Suprapubic skin (tissue), 3 donors: ENCODE results near the gene TRPV2.

Source experiments
- CTCF ChIP-seq, 2 donors: fragments of 200-600 bp in 1 of 2; fragments of 450-650 bp in 1 of 2; sonication (generic) in 1 of 2; IDR thresholded peaks; one replicate each; pipeline ENCODE4 v1.5.1; 2016 to 2019; ENCODE audit warnings: antibody characterized with exemption in 2 of 2, mild to moderate bottlenecking in 1 of 2, moderate library complexity in 1 of 2
- POLR2AphosphoS5 ChIP-seq, 3 donors: sonication (generic); formaldehyde crosslinking; IDR thresholded peaks; one replicate each; pipeline ENCODE4 v1.6.1; 2017; ENCODE audit warnings: antibody characterized with exemption in 3 of 3

- TF ChIP-seq POLR2AphosphoS5 (IDR thresholded peaks at IDR 0.05) (no peak), CTCF (IDR thresholded peaks at IDR 0.05) (no peak)
Observed at GRCh38 chr17:16462070-16462864, 46.9 kb downstream of the TRPV2 start.
